NCI-H2171 treated with DMSO at 0.1 percent for 48 hours (cell line): ENCODE results near the gene PACRG.

ENCODE experiments used
- DNase-seq: peaks from one replicate; lab custom pipeline; 2025; lab: John Stamatoyannopoulos, UW

PACRG gene

GRCh38 chr6:163318071-163318786 is 590.5 kb downstream of the PACRG start:
- DNase-seq: no peak

- DNase-seq: no peak
Measured at GRCh38 chr6:163319609-163320366, 592.0 kb downstream of the PACRG start.

GRCh38 chr6:163320402-163320801 is 592.6 kb downstream of the PACRG start:
- DNase-seq: no peak

- no peak for DNase-seq
Measured at GRCh38 chr6:163320804-163321203, 593.0 kb downstream of the PACRG start.

GRCh38 chr6:163321717-163322116 is 593.9 kb downstream of the PACRG start:
- no peak for DNase-seq

- DNase-seq: no peak
Measured at GRCh38 chr6:163323274-163323673, 595.5 kb downstream of the PACRG start.

GRCh38 chr6:163323705-163324104 is 595.9 kb downstream of the PACRG start:
- no peak for DNase-seq

- no peak for DNase-seq
Measured at GRCh38 chr6:163324326-163324687, 596.5 kb downstream of the PACRG start.

GRCh38 chr6:163324688-163325389 is 597.1 kb downstream of the PACRG start:
- no peak for DNase-seq

GRCh38 chr6:163325390-163325784 is 597.6 kb downstream of the PACRG start:
- no peak for DNase-seq

GRCh38 chr6:163327165-163327880 is 599.5 kb downstream of the PACRG start:
- no peak for DNase-seq

- DNase-seq: no peak
Measured at GRCh38 chr6:163327921-163328320, 600.1 kb downstream of the PACRG start.

- DNase-seq: no peak
Measured at GRCh38 chr6:163328411-163328810, 600.6 kb downstream of the PACRG start.

- DNase-seq: no peak
Measured at GRCh38 chr6:163329991-163330390, 602.2 kb downstream of the PACRG start.

GRCh38 chr6:163331245-163331644 is 603.5 kb downstream of the PACRG start:
- DNase-seq: no peak

GRCh38 chr6:163332575-163332974 is 604.8 kb downstream of the PACRG start:
- DNase-seq: no peak

GRCh38 chr6:163333038-163333437 is 605.3 kb downstream of the PACRG start:
- no peak for DNase-seq

GRCh38 chr6:163333701-163334663 is 606.2 kb downstream of the PACRG start:
- no peak for DNase-seq

GRCh38 chr6:163335056-163335455 is 607.3 kb downstream of the PACRG start:
- DNase-seq: no peak

GRCh38 chr6:163335671-163336545 is 608.1 kb downstream of the PACRG start:
- no peak for DNase-seq
